Activated CD4-positive, alpha-beta T cell treated with anti-CD3 and anti-CD28 coated beads for 4 hours (primary cell): ENCODE data around the gene NAV3.

Experiments
- DNase-seq, 2 donors: peaks; one replicate each; pipeline ENCODE4 v3.0.0-alpha.2; 2020

NAV3 gene

GRCh38 chr12:77845831-77846230 lies 15.1 kb downstream of the NAV3 start:
- DNase-seq, result no peak

GRCh38 chr12:77847060-77847541 lies 16.4 kb downstream of the NAV3 start:
- no peak for DNase-seq

GRCh38 chr12:77847680-77848431 lies 17.2 kb downstream of the NAV3 start:
- no peak for DNase-seq

- DNase-seq, result no peak
Measured at GRCh38 chr12:77850129-77850528, 19.4 kb downstream of the NAV3 start.

GRCh38 chr12:77850698-77851097 lies 20.0 kb downstream of the NAV3 start:
- DNase-seq, result no peak

- no peak for DNase-seq
Measured at GRCh38 chr12:77855548-77855947, 24.9 kb downstream of the NAV3 start.

- DNase-seq, result no peak
Measured at GRCh38 chr12:77861317-77861716, 30.6 kb downstream of the NAV3 start.

GRCh38 chr12:77865178-77865577 lies 34.5 kb downstream of the NAV3 start:
- DNase-seq, result no peak

GRCh38 chr12:77878901-77879300 lies 48.2 kb downstream of the NAV3 start:
- no peak for DNase-seq

- DNase-seq, result no peak
Measured at GRCh38 chr12:77882709-77883108, 52.0 kb downstream of the NAV3 start.

- DNase-seq, result no peak
Measured at GRCh38 chr12:77888611-77889010, 57.9 kb downstream of the NAV3 start.

- no peak for DNase-seq
Measured at GRCh38 chr12:77891518-77892147, 60.9 kb downstream of the NAV3 start.

- DNase-seq, result no peak
Measured at GRCh38 chr12:77893918-77894317, 63.2 kb downstream of the NAV3 start.

GRCh38 chr12:77894556-77894955 lies 63.9 kb downstream of the NAV3 start:
- DNase-seq, result no peak

- no peak for DNase-seq
Measured at GRCh38 chr12:77895699-77896098, 65.0 kb downstream of the NAV3 start.

GRCh38 chr12:77907936-77908335 lies 77.2 kb downstream of the NAV3 start:
- no peak for DNase-seq

- no peak for DNase-seq
Measured at GRCh38 chr12:77914081-77914488, 83.4 kb downstream of the NAV3 start.

GRCh38 chr12:77915071-77915600 lies 84.4 kb downstream of the NAV3 start:
- no peak for DNase-seq

GRCh38 chr12:77916276-77916675 lies 85.6 kb downstream of the NAV3 start:
- DNase-seq, result no peak

GRCh38 chr12:77918046-77918445 lies 87.4 kb downstream of the NAV3 start:
- DNase-seq, result no peak

- no peak for DNase-seq
Measured at GRCh38 chr12:77919450-77919849, 88.8 kb downstream of the NAV3 start.

GRCh38 chr12:77923882-77924281 lies 93.2 kb downstream of the NAV3 start:
- DNase-seq, result no peak

- DNase-seq, result no peak
Measured at GRCh38 chr12:77924703-77925102, 94.0 kb downstream of the NAV3 start.

- DNase-seq, result no peak
Measured at GRCh38 chr12:77925536-77926108, 94.9 kb downstream of the NAV3 start.
